ENCODE measurements around the gene NOL6. TPM values are rescaled to one million over a fixed set of nuclear protein-coding genes. Genes with fewer than 3 reads are reported as not detected.

NOL6 gene
- total RNA-seq, 1 donor from 2014 or later = 28.2 TPM

Other genes with a start within 250 kb of the NOL6 start
- gene SPINK4, start 233.8 kb downstream of the NOL6 start, total RNA-seq = not detected in 2 replicates
- gene BAG1, start 209.2 kb downstream of the NOL6 start, total RNA-seq = 44.9 and 45.1 TPM in 2 replicates
- 84.0 and 98.8 TPM in 2 replicates for gene CHMP5, start 208.9 kb downstream of the NOL6 start, total RNA-seq
- 12.2 and 13.0 TPM in 2 replicates for gene NFX1, start 183.4 kb downstream of the NOL6 start, total RNA-seq
- gene AQP7, start 71.4 kb downstream of the NOL6 start, total RNA-seq = not detected in 2 replicates
- gene AQP3, start 26.3 kb downstream of the NOL6 start, total RNA-seq = 0.20 and 0.78 TPM in 2 replicates
- 3.9 and 4.7 TPM in 2 replicates for gene ANKRD18B, start 50.3 kb upstream of the NOL6 start, total RNA-seq

Data from pulmonary artery endothelial cell (primary cell).